Measurements from ENCODE around the gene GALNT3.

GALNT3 gene

DNA sequence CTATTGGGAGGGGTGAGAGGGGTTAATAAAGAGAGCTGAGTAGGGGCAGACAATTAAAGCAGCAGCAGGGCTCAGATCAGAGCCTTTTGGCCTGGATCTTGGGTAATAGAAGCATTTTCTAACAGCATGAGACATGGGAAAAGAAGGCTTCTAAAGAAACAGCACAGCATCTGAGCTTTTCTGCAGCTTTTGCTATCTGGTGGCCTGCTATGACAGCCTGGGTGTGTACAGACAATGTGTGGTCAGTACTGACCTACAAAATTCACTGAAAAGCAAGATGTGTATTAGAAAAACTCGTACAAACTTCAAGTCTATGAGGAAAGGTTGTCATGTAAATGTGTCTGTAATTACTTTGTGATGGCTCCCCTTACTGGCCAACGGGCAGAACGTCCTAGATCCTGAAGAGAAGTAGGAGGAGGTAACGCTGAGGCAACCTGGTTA is 95.6 kb downstream of the GALNT3 start:
- intact Hi-C loops (cut with DNase I; ENCODE audit: low total_unique reads): no loop called here
- H3K27ac ChIP-seq: no peak overlapping the region
- TF ChIP-seq, protein P1, sequence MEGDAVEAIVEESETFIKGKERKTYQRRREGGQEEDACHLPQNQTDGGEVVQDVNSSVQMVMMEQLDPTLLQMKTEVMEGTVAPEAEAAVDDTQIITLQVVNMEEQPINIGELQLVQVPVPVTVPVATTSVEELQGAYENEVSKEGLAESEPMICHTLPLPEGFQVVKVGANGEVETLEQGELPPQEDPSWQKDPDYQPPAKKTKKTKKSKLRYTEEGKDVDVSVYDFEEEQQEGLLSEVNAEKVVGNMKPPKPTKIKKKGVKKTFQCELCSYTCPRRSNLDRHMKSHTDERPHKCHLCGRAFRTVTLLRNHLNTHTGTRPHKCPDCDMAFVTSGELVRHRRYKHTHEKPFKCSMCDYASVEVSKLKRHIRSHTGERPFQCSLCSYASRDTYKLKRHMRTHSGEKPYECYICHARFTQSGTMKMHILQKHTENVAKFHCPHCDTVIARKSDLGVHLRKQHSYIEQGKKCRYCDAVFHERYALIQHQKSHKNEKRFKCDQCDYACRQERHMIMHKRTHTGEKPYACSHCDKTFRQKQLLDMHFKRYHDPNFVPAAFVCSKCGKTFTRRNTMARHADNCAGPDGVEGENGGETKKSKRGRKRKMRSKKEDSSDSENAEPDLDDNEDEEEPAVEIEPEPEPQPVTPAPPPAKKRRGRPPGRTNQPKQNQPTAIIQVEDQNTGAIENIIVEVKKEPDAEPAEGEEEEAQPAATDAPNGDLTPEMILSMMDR (IDR thresholded peaks at IDR 0.05): peak; percentile 53 to 59
- H3K27me3 ChIP-seq: no peaks in the 10 kb centered on the region
- peaks cover 0 to 5% (median 4%) of the 10 kb centered on the region in 4 donors for H3K4me1 ChIP-seq
- H3K4me3 ChIP-seq: no peak overlapping the region
- DNase-seq: peak in 1 of 2 donors; percentile 32
- no peaks in the 10 kb centered on the region for H3K9me3 ChIP-seq
- no peaks in the 10 kb centered on the region for H3K36me3 ChIP-seq

DNA sequence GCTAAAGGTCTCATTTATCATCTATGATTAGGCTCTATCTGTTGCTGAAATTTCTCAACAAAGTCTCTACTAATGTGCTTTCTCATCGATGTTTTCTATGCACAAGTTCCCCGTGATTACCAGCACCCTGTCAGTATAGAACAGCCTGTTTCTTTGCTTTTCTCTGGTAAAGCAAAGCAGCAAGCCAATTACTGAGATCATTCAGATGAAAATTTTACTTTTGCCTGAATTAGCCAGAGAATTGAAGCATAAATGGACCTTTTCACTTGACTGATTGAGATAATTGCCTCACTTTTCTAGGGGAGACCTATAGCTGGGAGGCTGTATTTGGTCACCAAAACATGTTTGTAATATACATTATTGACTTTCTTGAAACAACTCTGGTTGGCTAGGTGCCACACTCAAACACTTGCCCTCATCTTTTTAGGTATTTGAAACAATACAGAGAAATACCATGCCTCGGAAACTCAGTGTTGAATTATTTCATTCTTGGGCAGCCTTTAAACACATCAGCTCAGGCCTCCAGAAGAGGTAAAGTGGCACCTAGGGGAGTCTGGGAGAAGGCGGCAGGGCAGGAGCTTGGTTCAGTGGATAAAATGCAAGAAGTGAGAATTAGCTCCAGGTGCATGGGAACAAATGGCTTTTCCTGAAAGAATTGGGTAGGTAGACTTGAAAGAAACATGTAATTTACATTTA is 96.2 kb downstream of the GALNT3 start:
- no peak for DNase-seq
- H3K36me3 ChIP-seq: no peaks in the 10 kb centered on the region
- H3K27ac ChIP-seq: no peak overlapping the region
- no peaks in the 10 kb centered on the region for H3K27me3 ChIP-seq
- TF ChIP-seq, protein P1 (IDR thresholded peaks at IDR 0.05): no peak
- peaks cover 0 to 5% (median 4%) of the 10 kb centered on the region in 4 donors for H3K4me1 ChIP-seq
- no peaks in the 10 kb centered on the region for H3K9me3 ChIP-seq
- no peak overlapping the region for H3K4me3 ChIP-seq
- intact Hi-C loops (cut with DNase I; ENCODE audit: low total_unique reads): no loop called here

Measured in tibial artery (tissue), 4 donors.